ENCODE data around the gene NFATC2. TPM values are rescaled to one million over a fixed set of nuclear protein-coding genes. Genes with fewer than 3 reads are reported as not detected.

The NFATC2 gene
- total and polyA plus RNA-seq, 2 of the 8 experiments (the other 6 are each of a cell fraction or from before 2014, with no cell fraction given) = 0.27 to 0.91 TPM

DNA sequence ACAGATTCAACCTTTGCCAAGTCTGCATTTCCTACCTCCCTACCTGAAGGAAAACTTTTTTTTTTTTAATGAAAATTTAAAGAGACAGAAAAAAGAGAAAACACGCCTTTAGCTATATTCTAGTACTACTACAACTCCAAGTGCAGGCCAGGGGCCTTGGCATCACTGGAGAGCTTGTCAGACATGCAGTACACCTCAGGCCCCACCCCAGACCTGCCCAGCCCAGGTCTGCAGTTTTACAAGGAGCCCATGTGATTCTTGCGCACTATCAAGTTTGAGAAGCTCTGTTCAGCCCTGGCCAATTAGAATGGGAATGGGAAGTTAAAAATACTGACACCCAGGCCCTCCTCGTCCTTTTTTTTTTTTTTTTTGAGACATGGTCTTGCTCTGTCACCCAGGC lies 85.0 kb downstream of the NFATC2 start:
- CTCF ChIA-PET (ENCODE audit: partially characterized antibody) = interaction anchor here (0.6 to 1.4 kb wide), 9 partner anchors 9 to 138 kb away, joined by 3 to 4 read pairs (median 3); no protein-coding TSS in a partner anchor

More for the DNA sequence above, 85.0 kb downstream of the NFATC2 start:
- Histone ChIP-seq H3K9ac (replicated peaks in 1 of 4; ENCODE audit: extremely low read depth in 1 of 4, low read depth in 3 of 4, low read length in 3 of 4) (no peak overlapping the region), H3K56ac (replicated peaks; ENCODE audit: insufficient read length, low read depth, low read length) (no peak overlapping the region), H3K27ac (ENCODE audit: low read depth, low read length) (no peak overlapping the region), H2BK120ac (replicated peaks; ENCODE audit: low read depth, low read length) (no peak overlapping the region), H4K20me1 (replicated peaks in 1 of 2; ENCODE audit: control insufficient read depth in 1 of 2, insufficient read depth in 2 of 2, low read length in 2 of 2) (no peaks in the 10 kb centered on the region), H2BK15ac (ENCODE audit: low read length) (no peak overlapping the region), H3K4me3 (ENCODE audit: extremely low read depth in 1 of 4, insufficient read depth in 2 of 4, low read depth in 3 of 4, low read length in 4 of 4) (no peak overlapping the region), H3K18ac (ENCODE audit: extremely low read depth, low read length) (no peak overlapping the region), H3K79me2 (ENCODE audit: control insufficient read depth in 1 of 2, insufficient read depth in 2 of 2, low read length in 2 of 2) (no peaks in the 10 kb centered on the region), H3K23me2 (ENCODE audit: low read depth, low read length) (peaks cover 3% of the 10 kb centered on the region; the same call in 1 of the 2 replicates), H3K4me1 (replicated peaks in 1 of 4; ENCODE audit: control insufficient read depth in 3 of 4, insufficient read depth in 4 of 4, low read length in 3 of 4) (no peaks in the 10 kb centered on the region), H4K91ac (replicated peaks; ENCODE audit: insufficient read length, low read length) (no peak overlapping the region), H2BK12ac (ENCODE audit: low read depth, low read length) (no peak overlapping the region), H4K5ac (ENCODE audit: insufficient read length, low read depth, low read length) (no peak overlapping the region), H2AFZ (ENCODE audit: low read length) (no peak overlapping the region), H3K14ac (ENCODE audit: insufficient read length) (no peak overlapping the region), H4K8ac (ENCODE audit: extremely low read depth, insufficient read depth, low read length) (no peak overlapping the region), H3K27me3 (replicated peaks in 1 of 4; ENCODE audit: control insufficient read depth in 3 of 4, extremely low read depth in 1 of 4, insufficient read depth in 3 of 4, low read length in 3 of 4) (no peaks in the 10 kb centered on the region), H3K9me3 (ENCODE audit: insufficient read depth in 2 of 2, low read depth in 1 of 2, low read length in 1 of 2) (no peaks in the 10 kb centered on the region), H2BK20ac (ENCODE audit: low read length) (no peak overlapping the region), H3K23ac (ENCODE audit: insufficient read length) (no peak overlapping the region), H2AK5ac (ENCODE audit: low read depth, low read length) (no peak overlapping the region), H3K79me1 (ENCODE audit: low read depth, low read length) (no peaks in the 10 kb centered on the region), H2BK5ac (ENCODE audit: low read depth, low read length) (no peak overlapping the region), H3K36me3 (ENCODE audit: control insufficient read depth in 2 of 4, insufficient read depth in 4 of 4, low read length in 3 of 4) (no peaks in the 10 kb centered on the region), H3K4ac (replicated peaks; ENCODE audit: insufficient read length, low read depth, low read length) (no peak overlapping the region), H3K4me2 (ENCODE audit: insufficient read depth in 1 of 2, low read depth in 2 of 2, low read length in 2 of 2) (no peak overlapping the region)
- 90% methylated on average over 1 of the region's 3 CpGs; no CpG with 5 or more reads in 1 of the 2 experiments for WGBS, 2 experiments (ENCODE audit: extremely low coverage in 1 of 2, insufficient coverage in 1 of 2, insufficient read length in 1 of 2, insufficient replicate concordance in 2 of 2, low coverage in 1 of 2, low lambda C conversion rate in 2 of 2, missing lambda C conversion rate in 1 of 2)
- FAIRE-seq (no peak), DNase-seq (ENCODE audit: low read depth in 1 of 2, low spot score in 2 of 2) (no peak)
- POLR2A ChIA-PET (ENCODE audit: partially characterized antibody) = no interaction called here
- TF ChIP-seq ZNF274 (IDR thresholded peaks at IDR 0.05; ENCODE audit: borderline replicate concordance, extremely low read depth, low read length) = no peak
- TF ChIP-seq CBX8 (IDR thresholded peaks at IDR 0.05; ENCODE audit: borderline replicate concordance, low read depth, low read length) = no peak
- TF ChIP-seq SRF (IDR thresholded peaks at IDR 0.05; ENCODE audit: low read depth, low read length) = no peak
